Astrocyte (in vitro differentiated cells and primary cell): ENCODE measurements around the gene SKIC3. TPM values are rescaled to one million over a fixed set of nuclear protein-coding genes. Genes with fewer than 3 reads are reported as not detected.

ENCODE experiments used
- DNase-seq: peaks from one replicate; pipeline ENCODE4 v3.0.0-alpha.2; 2010; ENCODE audit warnings: low read depth
- FAIRE-seq: peaks from 2 replicates; lab custom pipeline; 2011; peaks lifted over from hg19 to GRCh38; lab: Jason Lieb, UNC
- H2AFZ ChIP-seq: 2 replicates; pipeline ENCODE4 v1.6.0; 2012; ENCODE audit warnings: low read depth, low read length, inconsistent platforms
- H3K27ac ChIP-seq: 2 replicates; pipeline ENCODE4 v1.5.1; 2011; ENCODE audit warnings: low read depth, low read length, inconsistent platforms
- H3K27me3 ChIP-seq: 2 replicates; pipeline ENCODE4 v1.6.0; 2011; ENCODE audit warnings: low read length, inconsistent platforms; ENCODE audit not compliant: insufficient read depth
- H3K36me3 ChIP-seq: 2 replicates; pipeline ENCODE4 v1.5.1; 2011; ENCODE audit warnings: low read length, inconsistent platforms; ENCODE audit not compliant: insufficient read depth
- H3K4me1 ChIP-seq: 2 replicates; pipeline ENCODE4 v1.5.1; 2011; ENCODE audit warnings: low read length, inconsistent platforms; ENCODE audit not compliant: insufficient read depth
- H3K4me2 ChIP-seq: 2 replicates; pipeline ENCODE4 v1.6.0; 2012; ENCODE audit warnings: low read length, inconsistent platforms
- H3K4me3 ChIP-seq: 2 replicates; pipeline ENCODE4 v1.5.1; 2011; ENCODE audit warnings: low read depth, mild to moderate bottlenecking, low read length, inconsistent platforms; ENCODE audit not compliant: insufficient read depth
- H3K79me2 ChIP-seq: 2 replicates; pipeline ENCODE4 v1.6.0; 2012; ENCODE audit warnings: mild to moderate bottlenecking, low read length, inconsistent platforms; ENCODE audit not compliant: insufficient read depth
- H3K9ac ChIP-seq: 2 replicates; pipeline ENCODE4 v1.6.0; 2012; ENCODE audit warnings: mild to moderate bottlenecking, low read length, inconsistent platforms
- H3K9me3 ChIP-seq: 2 replicates; pipeline ENCODE4 v1.5.1; 2012; ENCODE audit warnings: low read depth, mild to moderate bottlenecking, low read length, inconsistent platforms; ENCODE audit not compliant: insufficient read depth
- H4K20me1 ChIP-seq: 2 replicates; pipeline ENCODE4 v1.6.0; 2012; ENCODE audit warnings: low read length, inconsistent platforms; ENCODE audit not compliant: insufficient read depth
- H3K27ac Mint-ChIP-seq: one replicate; pipeline ENCODE4 v1.8.0; 2021; ENCODE audit warnings: mild to moderate bottlenecking, mixed read lengths; ENCODE audit not compliant: unreplicated experiment
- H3K27me3 Mint-ChIP-seq: one replicate; pipeline ENCODE4 v1.8.0; 2021; ENCODE audit warnings: low read depth, mixed read lengths; ENCODE audit not compliant: unreplicated experiment
- H3K36me3 Mint-ChIP-seq: one replicate; pipeline ENCODE4 v1.8.0; 2021; ENCODE audit warnings: low read depth, mixed read lengths; ENCODE audit not compliant: unreplicated experiment
- H3K4me1 Mint-ChIP-seq: one replicate; pipeline ENCODE4 v1.8.0; 2021; ENCODE audit warnings: low read depth, mixed read lengths; ENCODE audit not compliant: unreplicated experiment
- H3K4me3 Mint-ChIP-seq: one replicate; pipeline ENCODE4 v1.8.0; 2021; ENCODE audit warnings: mild to moderate bottlenecking, moderate library complexity, mixed read lengths; ENCODE audit not compliant: unreplicated experiment
- H3K9me3 Mint-ChIP-seq: one replicate; pipeline ENCODE4 v1.8.0; 2021; ENCODE audit warnings: mild to moderate bottlenecking, mixed read lengths; ENCODE audit not compliant: unreplicated experiment
- CTCF ChIP-seq: IDR thresholded peaks from 2 replicates; pipeline ENCODE4 v1.5.1; 2011; ENCODE audit warnings: low read depth, mild to moderate bottlenecking, inconsistent platforms, low read length, moderate library complexity; ENCODE audit not compliant: insufficient read depth
- EZH2 ChIP-seq: IDR thresholded peaks from 2 replicates; pipeline ENCODE4 v1.6.1; 2012; ENCODE audit warnings: mild to moderate bottlenecking, low read length, inconsistent platforms; ENCODE audit not compliant: insufficient read depth
- total RNA-seq: library from RNA; stranded (reverse); gene quantifications from 2 replicates; pipeline ENCODE4 v1.2.1, GENCODE V29; 2021

SKIC3 gene
- total RNA-seq, 1 donor from 2014 or later = 99.9 TPM

GRCh38 chr5:95563367-95563766 lies 8.6 kb upstream of the SKIC3 start:
- Mint-ChIP-seq H3K36me3 (peaks cover 4% of the 10 kb centered on the region), H3K27me3 (no peaks in the 10 kb centered on the region), H3K4me3 (no peak overlapping the region), H3K27ac (no peak overlapping the region), H3K4me1 (no peaks in the 10 kb centered on the region), H3K9me3 (no peaks in the 10 kb centered on the region)
- FAIRE-seq = no peak
- H3K36me3 ChIP-seq = peaks cover 5% of the 10 kb centered on the region
- no peaks in the 10 kb centered on the region for H3K4me1 ChIP-seq
- H3K4me3 ChIP-seq = no peak overlapping the region
- no peak overlapping the region for H2AFZ ChIP-seq
- TF ChIP-seq EZH2 (no peak), CTCF (no peak)
- H3K27me3 ChIP-seq = no peaks in the 10 kb centered on the region
- H4K20me1 ChIP-seq = no peaks in the 10 kb centered on the region
- no peaks in the 10 kb centered on the region for H3K79me2 ChIP-seq
- no peak overlapping the region for H3K27ac ChIP-seq
- H3K9me3 ChIP-seq = no peaks in the 10 kb centered on the region
- DNase-seq = no peak
- no peak overlapping the region for H3K9ac ChIP-seq
- no peak overlapping the region for H3K4me2 ChIP-seq

GRCh38 chr5:95562282-95562681 lies 7.5 kb upstream of the SKIC3 start:
- FAIRE-seq (no peak), DNase-seq (no peak)
- TF ChIP-seq CTCF (no peak), EZH2 (no peak)
- Histone ChIP-seq H2AFZ (no peak overlapping the region), H3K4me2 (no peak overlapping the region), H3K27me3 (no peaks in the 10 kb centered on the region), H3K4me3 (no peak overlapping the region), H3K27ac (no peak overlapping the region), H4K20me1 (no peaks in the 10 kb centered on the region), H3K36me3 (peaks cover 5% of the 10 kb centered on the region), H3K79me2 (no peaks in the 10 kb centered on the region), H3K9me3 (no peaks in the 10 kb centered on the region), H3K4me1 (no peaks in the 10 kb centered on the region), H3K9ac (no peak overlapping the region)
- Mint-ChIP-seq H3K4me1 (peaks cover 2% of the 10 kb centered on the region), H3K27ac (no peak overlapping the region), H3K9me3 (no peaks in the 10 kb centered on the region), H3K27me3 (no peaks in the 10 kb centered on the region), H3K4me3 (no peak overlapping the region), H3K36me3 (no peaks in the 10 kb centered on the region)

DNA sequence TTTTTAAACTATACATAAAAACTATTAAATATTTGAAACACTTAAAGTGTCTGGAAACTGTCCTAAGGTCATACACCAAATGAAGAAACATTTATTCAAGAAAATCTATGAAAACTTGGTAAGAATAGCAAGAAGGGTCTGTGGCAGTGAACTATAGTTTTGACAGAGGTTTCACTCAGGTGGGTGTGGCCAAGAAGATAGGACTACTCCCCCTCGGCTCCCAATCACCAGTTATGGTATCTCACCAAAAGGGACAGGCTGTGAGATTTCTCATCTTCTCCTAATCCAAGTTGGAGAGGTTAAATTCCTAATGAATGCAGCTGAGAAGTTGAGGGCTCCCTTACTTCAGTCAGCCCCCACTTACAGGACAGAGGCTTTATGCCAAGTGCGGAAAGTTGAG lies 3.1 kb upstream of the SKIC3 start:
- no peaks in the 10 kb centered on the region for H3K9me3 Mint-ChIP-seq
- Histone ChIP-seq H3K4me2 (no peak overlapping the region), H2AFZ (no peak overlapping the region), H3K9me3 (no peaks in the 10 kb centered on the region), H3K79me2 (peaks cover 31% of the 10 kb centered on the region), H3K27me3 (no peaks in the 10 kb centered on the region), H3K4me1 (peaks cover 8% of the 10 kb centered on the region), H3K4me3 (no peak overlapping the region), H4K20me1 (no peaks in the 10 kb centered on the region), H3K9ac (no peak overlapping the region), H3K27ac (no peak overlapping the region), H3K36me3 (no peaks in the 10 kb centered on the region)
- FAIRE-seq (no peak), DNase-seq (no peak)
- H3K4me1 Mint-ChIP-seq = peaks cover 8% of the 10 kb centered on the region
- H3K36me3 Mint-ChIP-seq = no peaks in the 10 kb centered on the region
- no peak overlapping the region for H3K27ac Mint-ChIP-seq
- H3K27me3 Mint-ChIP-seq = no peaks in the 10 kb centered on the region
- no peak overlapping the region for H3K4me3 Mint-ChIP-seq
- no peak for TF ChIP-seq CTCF
- no peak for TF ChIP-seq EZH2
